Hypothalamus (tissue), 51 donors: ENCODE data around the gene EPHA6.
"Not testable (repeated sequence)": the region's sequence is repeated elsewhere in the genome, so short reads cannot be mapped to it uniquely, and the experiment has no call there.

Experiments
- DNase-seq, 51 donors: peaks; one replicate each; lab custom pipeline; 2025; lab: John Stamatoyannopoulos, UW

Gene EPHA6

GRCh38 chr3:97009427-97010019 is 195.1 kb downstream of the EPHA6 start:
- no peak for DNase-seq

- no peak for DNase-seq
Observed at GRCh38 chr3:97010881-97011657, 196.7 kb downstream of the EPHA6 start.

GRCh38 chr3:97021778-97022177 is 207.4 kb downstream of the EPHA6 start:
- DNase-seq, result no peak

GRCh38 chr3:97025612-97026011 is 211.2 kb downstream of the EPHA6 start:
- not testable (repeated sequence) for DNase-seq

GRCh38 chr3:97029972-97030371 is 215.6 kb downstream of the EPHA6 start:
- DNase-seq, result no peak

- DNase-seq, result no peak
Observed at GRCh38 chr3:97037294-97037943, 223.0 kb downstream of the EPHA6 start.

GRCh38 chr3:97043411-97043810 is 229.0 kb downstream of the EPHA6 start:
- DNase-seq, result no peak

- DNase-seq, result no peak
Observed at GRCh38 chr3:97057365-97057764, 243.0 kb downstream of the EPHA6 start.

GRCh38 chr3:97059168-97059567 is 244.8 kb downstream of the EPHA6 start:
- no peak for DNase-seq

- no peak for DNase-seq
Observed at GRCh38 chr3:97066531-97066930, 252.1 kb downstream of the EPHA6 start.

- DNase-seq, result no peak
Observed at GRCh38 chr3:97070302-97070701, 255.9 kb downstream of the EPHA6 start.

- no peak for DNase-seq
Observed at GRCh38 chr3:97074546-97074945, 260.2 kb downstream of the EPHA6 start.

- no peak for DNase-seq
Observed at GRCh38 chr3:97076673-97077072, 262.3 kb downstream of the EPHA6 start.

- no peak for DNase-seq
Observed at GRCh38 chr3:97089621-97090020, 275.2 kb downstream of the EPHA6 start.

- DNase-seq, result no peak
Observed at GRCh38 chr3:97102641-97103040, 288.2 kb downstream of the EPHA6 start.

- DNase-seq, result no peak
Observed at GRCh38 chr3:97105989-97106651, 291.7 kb downstream of the EPHA6 start.

- DNase-seq, result no peak
Observed at GRCh38 chr3:97106652-97106989, 292.2 kb downstream of the EPHA6 start.

GRCh38 chr3:97108136-97108535 is 293.7 kb downstream of the EPHA6 start:
- no peak for DNase-seq

- DNase-seq, result no peak
Observed at GRCh38 chr3:97111244-97111643, 296.9 kb downstream of the EPHA6 start.

- DNase-seq, result no peak
Observed at GRCh38 chr3:97121386-97121785, 307.0 kb downstream of the EPHA6 start.

GRCh38 chr3:97125902-97126499 is 311.6 kb downstream of the EPHA6 start:
- DNase-seq, result no peak
